Parathyroid adenoma (tissue), 2 donors: ENCODE data around the gene MPZL1.
"Not testable (repeated sequence)": the region's sequence is repeated elsewhere in the genome, so short reads cannot be mapped to it uniquely, and the experiment has no call there.

Experiments used
- H2AFZ ChIP-seq: fragments of 300-600 bp; sonication (generic); one replicate; pipeline ENCODE4 v1.7.0; 2017; ENCODE audit warnings: antibody characterized with exemption, mild to moderate bottlenecking
- H3K27ac ChIP-seq: fragments of 300-600 bp; sonication (generic); one replicate; pipeline ENCODE4 v1.7.0; 2017
- H3K27me3 ChIP-seq: fragments of 300-600 bp; sonication (generic); one replicate; pipeline ENCODE4 v1.7.0; 2017; ENCODE audit warnings: low read length; ENCODE audit not compliant: control insufficient read depth, insufficient read depth
- H3K36me3 ChIP-seq: fragments of 300-600 bp; sonication (generic); one replicate; pipeline ENCODE4 v1.7.0; 2017; ENCODE audit warnings: low read length; ENCODE audit not compliant: control insufficient read depth, insufficient read depth
- H3K4me1 ChIP-seq: fragments of 300-600 bp; sonication (generic); one replicate; pipeline ENCODE4 v1.7.0; 2017; ENCODE audit warnings: control low read depth
- H3K4me2 ChIP-seq: fragments of 300-600 bp; sonication (generic); one replicate; pipeline ENCODE4 v1.7.0; 2017; ENCODE audit warnings: low read length
- H3K4me3 ChIP-seq: fragments of 300-600 bp; sonication (generic); one replicate; pipeline ENCODE4 v1.7.0; 2017; ENCODE audit warnings: low read depth, low read length
- H3K79me2 ChIP-seq: fragments of 300-600 bp; sonication (generic); one replicate; pipeline ENCODE4 v1.7.0; 2017; ENCODE audit warnings: control low read depth
- H3K9ac ChIP-seq: fragments of 300-600 bp; sonication (generic); one replicate; pipeline ENCODE4 v1.7.0; 2017; ENCODE audit warnings: mild to moderate bottlenecking
- H3K9me3 ChIP-seq: fragments of 300-600 bp; sonication (generic); one replicate; pipeline ENCODE4 v1.7.0; 2017; ENCODE audit warnings: low read length; ENCODE audit not compliant: control insufficient read depth
- TF ChIP-seq, protein P1 (sequence below): fragments of 300-600 bp; sonication (generic); IDR thresholded peaks from one replicate; pipeline ENCODE4 v1.7.0; 2017; ENCODE audit warnings: antibody characterized with exemption, mild to moderate bottlenecking
- donor health status: primary hyperparathyroidism.

The MPZL1 gene

DNA sequence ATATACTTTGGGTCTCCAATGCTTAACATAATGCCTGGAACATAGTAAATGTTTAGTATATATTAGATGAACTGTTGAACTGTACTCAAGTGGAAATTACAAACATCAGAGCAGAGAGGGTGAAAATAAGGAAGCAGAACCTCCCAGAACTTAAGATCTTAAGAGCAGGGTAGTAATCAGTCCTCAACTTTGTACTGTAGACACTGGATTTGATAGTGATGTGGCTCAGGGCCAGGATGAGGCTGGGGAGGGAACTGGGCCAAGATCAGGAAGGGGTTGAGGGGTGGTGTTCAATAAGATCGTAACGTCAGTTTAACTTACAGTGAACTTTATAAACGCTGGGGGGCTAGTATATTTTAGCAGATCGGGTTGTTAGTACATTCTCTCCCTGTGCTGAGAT lies 15.4 kb downstream of the MPZL1 start:
- Histone ChIP-seq H3K27me3 (no peaks in the 10 kb centered on the region), H3K4me2 (no peak overlapping the region), H3K36me3 (no peaks in the 10 kb centered on the region), H3K9ac (no peak overlapping the region), H3K27ac (no peak overlapping the region), H3K4me1 (no peaks in the 10 kb centered on the region), H3K9me3 (no peaks in the 10 kb centered on the region), H3K79me2 (peaks cover 19% of the 10 kb centered on the region), H2AFZ (no peak overlapping the region), H3K4me3 (no peak overlapping the region)
- TF ChIP-seq, protein P1, sequence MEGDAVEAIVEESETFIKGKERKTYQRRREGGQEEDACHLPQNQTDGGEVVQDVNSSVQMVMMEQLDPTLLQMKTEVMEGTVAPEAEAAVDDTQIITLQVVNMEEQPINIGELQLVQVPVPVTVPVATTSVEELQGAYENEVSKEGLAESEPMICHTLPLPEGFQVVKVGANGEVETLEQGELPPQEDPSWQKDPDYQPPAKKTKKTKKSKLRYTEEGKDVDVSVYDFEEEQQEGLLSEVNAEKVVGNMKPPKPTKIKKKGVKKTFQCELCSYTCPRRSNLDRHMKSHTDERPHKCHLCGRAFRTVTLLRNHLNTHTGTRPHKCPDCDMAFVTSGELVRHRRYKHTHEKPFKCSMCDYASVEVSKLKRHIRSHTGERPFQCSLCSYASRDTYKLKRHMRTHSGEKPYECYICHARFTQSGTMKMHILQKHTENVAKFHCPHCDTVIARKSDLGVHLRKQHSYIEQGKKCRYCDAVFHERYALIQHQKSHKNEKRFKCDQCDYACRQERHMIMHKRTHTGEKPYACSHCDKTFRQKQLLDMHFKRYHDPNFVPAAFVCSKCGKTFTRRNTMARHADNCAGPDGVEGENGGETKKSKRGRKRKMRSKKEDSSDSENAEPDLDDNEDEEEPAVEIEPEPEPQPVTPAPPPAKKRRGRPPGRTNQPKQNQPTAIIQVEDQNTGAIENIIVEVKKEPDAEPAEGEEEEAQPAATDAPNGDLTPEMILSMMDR = no peak

- Histone ChIP-seq H3K4me3 (no peak overlapping the region), H2AFZ (no peak overlapping the region), H3K79me2 (peaks cover 15% of the 10 kb centered on the region), H3K4me2 (no peak overlapping the region), H3K4me1 (no peaks in the 10 kb centered on the region), H3K27me3 (no peaks in the 10 kb centered on the region), H3K36me3 (no peaks in the 10 kb centered on the region), H3K9ac (no peak overlapping the region), H3K27ac (no peak overlapping the region), H3K9me3 (no peaks in the 10 kb centered on the region)
- TF ChIP-seq, protein P1 = no peak
These were observed 16.4 kb downstream of the MPZL1 start for GRCh38 chr1:167738158-167738557.

DNA sequence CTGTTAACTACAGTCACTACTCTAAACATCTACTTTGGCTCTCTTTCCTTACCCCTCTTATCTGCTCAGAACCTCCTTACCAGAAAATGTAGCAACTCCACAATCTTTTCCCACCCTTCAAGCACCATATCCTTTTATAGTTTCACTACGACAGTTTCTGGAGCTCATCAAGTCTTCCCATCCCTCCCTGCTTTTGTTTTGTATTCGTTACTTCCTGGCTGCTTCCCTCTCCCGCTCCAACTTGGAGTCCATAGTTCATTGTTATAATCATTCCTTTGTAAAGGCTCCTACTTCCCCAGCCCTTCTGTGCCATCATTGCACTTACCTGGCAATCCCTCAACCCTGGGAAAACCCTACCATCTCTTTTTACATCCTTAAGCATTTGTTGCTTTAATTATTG lies 18.0 kb downstream of the MPZL1 start:
- H3K4me3 ChIP-seq = no peak overlapping the region
- peaks cover 3% of the 10 kb centered on the region for H3K79me2 ChIP-seq
- H3K9ac ChIP-seq = no peak overlapping the region
- TF ChIP-seq, protein P1 = no peak
- no peak overlapping the region for H2AFZ ChIP-seq
- H3K27me3 ChIP-seq = no peaks in the 10 kb centered on the region
- no peak overlapping the region for H3K27ac ChIP-seq
- H3K36me3 ChIP-seq = no peaks in the 10 kb centered on the region
- H3K4me1 ChIP-seq = no peaks in the 10 kb centered on the region
- no peak overlapping the region for H3K4me2 ChIP-seq
- H3K9me3 ChIP-seq = no peaks in the 10 kb centered on the region

DNA sequence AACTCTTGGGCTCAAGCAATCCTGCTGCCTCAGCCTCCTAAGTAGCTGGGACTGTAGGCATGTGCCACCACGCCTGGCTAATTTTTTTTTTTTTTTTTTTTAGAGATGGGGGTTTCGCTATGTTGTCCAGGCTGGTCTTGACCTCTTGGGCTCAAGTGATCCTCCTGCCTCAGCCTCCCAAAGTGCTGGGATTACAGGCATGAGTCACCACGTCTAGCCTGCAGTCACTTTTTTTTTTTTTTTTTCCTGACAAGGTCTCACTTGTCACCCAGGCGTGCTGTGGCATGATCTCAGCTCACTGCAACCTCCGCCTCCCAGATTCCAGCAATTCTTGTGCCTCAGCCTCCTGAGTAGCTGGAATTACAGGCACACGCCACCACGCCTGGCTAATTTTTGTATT lies 19.3 kb downstream of the MPZL1 start:
- H3K4me1 ChIP-seq, H3K9ac ChIP-seq, H3K9me3 ChIP-seq, H3K36me3 ChIP-seq, H3K27ac ChIP-seq, H3K4me3 ChIP-seq, H3K79me2 ChIP-seq, H3K4me2 ChIP-seq, H2AFZ ChIP-seq, H3K27me3 ChIP-seq: not testable (repeated sequence)

GRCh38 chr1:167742392-167743057 lies 20.7 kb downstream of the MPZL1 start:
- H3K79me2 ChIP-seq, H3K4me2 ChIP-seq, H3K4me1 ChIP-seq, H2AFZ ChIP-seq, H3K27ac ChIP-seq, H3K36me3 ChIP-seq, H3K9ac ChIP-seq, H3K27me3 ChIP-seq, H3K4me3 ChIP-seq, H3K9me3 ChIP-seq: not testable (repeated sequence)

DNA sequence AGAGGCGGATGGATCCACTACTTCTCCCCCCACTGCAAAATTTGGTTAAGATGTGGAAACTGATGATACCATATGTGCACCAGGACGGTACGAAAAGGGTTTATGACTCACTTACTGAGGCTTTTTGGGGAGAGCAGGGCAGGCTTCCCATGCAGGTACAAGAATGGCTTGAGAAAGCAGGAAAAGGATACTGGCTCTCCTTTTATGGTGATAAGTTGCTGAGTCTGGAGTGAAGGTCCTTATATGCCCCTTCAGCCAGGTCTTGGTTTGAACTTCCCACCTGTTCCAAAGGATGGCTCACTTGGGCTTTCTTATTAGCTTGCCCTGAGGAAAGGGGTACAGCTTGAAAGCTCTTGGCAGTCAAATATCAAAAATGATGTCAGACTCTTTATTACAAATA lies 23.1 kb downstream of the MPZL1 start:
- peaks cover under 1% of the 10 kb centered on the region for H3K79me2 ChIP-seq
- no peaks in the 10 kb centered on the region for H3K4me1 ChIP-seq
- H2AFZ ChIP-seq = no peak overlapping the region
- no peaks in the 10 kb centered on the region for H3K36me3 ChIP-seq
- no peak overlapping the region for H3K27ac ChIP-seq
- H3K4me2 ChIP-seq = no peak overlapping the region
- no peak overlapping the region for H3K9ac ChIP-seq
- TF ChIP-seq, protein P1 = no peak
- no peaks in the 10 kb centered on the region for H3K9me3 ChIP-seq
- H3K27me3 ChIP-seq = no peaks in the 10 kb centered on the region
- H3K4me3 ChIP-seq = no peak overlapping the region
